D721Med (cell line): ENCODE results near the gene STK32B.

Experiments used
- DNase-seq: peaks from one replicate; pipeline ENCODE4 v3.0.0; 2011; ENCODE audit warnings: low spot score; ENCODE audit not compliant: insufficient read length
- FAIRE-seq: peaks from 2 replicates; lab custom pipeline; 2011; peaks lifted over from hg19 to GRCh38; lab: Jason Lieb, UNC
- TF ChIP-seq, protein P1 (sequence below): IDR thresholded peaks from 2 replicates; pipeline ENCODE4 v1.5.1; 2012; ENCODE audit warnings: mild to moderate bottlenecking, control low read depth; ENCODE audit not compliant: insufficient read depth; ENCODE audit errors: missing control alignments

Gene STK32B

DNA sequence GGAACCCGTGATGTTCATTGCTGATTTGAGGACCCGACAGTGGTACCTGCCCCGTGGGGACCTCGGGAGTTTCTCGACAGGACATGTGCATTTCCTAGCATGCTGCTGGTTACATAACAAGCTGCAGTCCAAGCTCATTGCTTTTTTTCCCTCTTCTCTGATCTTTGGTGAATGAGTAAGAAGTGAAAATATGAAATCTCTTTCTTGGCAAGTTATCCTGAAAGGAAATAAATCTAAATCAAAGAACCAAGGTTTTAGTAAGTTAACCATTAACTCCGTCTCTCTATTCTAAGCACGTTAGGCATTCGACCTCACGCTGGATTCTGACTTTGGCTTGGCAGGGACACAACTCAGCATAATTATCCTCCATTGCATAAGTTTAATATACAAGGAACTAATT lies 86.6 kb downstream of the STK32B start:
- DNase-seq (no peak), FAIRE-seq (no peak)
- TF ChIP-seq, protein P1, sequence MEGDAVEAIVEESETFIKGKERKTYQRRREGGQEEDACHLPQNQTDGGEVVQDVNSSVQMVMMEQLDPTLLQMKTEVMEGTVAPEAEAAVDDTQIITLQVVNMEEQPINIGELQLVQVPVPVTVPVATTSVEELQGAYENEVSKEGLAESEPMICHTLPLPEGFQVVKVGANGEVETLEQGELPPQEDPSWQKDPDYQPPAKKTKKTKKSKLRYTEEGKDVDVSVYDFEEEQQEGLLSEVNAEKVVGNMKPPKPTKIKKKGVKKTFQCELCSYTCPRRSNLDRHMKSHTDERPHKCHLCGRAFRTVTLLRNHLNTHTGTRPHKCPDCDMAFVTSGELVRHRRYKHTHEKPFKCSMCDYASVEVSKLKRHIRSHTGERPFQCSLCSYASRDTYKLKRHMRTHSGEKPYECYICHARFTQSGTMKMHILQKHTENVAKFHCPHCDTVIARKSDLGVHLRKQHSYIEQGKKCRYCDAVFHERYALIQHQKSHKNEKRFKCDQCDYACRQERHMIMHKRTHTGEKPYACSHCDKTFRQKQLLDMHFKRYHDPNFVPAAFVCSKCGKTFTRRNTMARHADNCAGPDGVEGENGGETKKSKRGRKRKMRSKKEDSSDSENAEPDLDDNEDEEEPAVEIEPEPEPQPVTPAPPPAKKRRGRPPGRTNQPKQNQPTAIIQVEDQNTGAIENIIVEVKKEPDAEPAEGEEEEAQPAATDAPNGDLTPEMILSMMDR = no peak

DNA sequence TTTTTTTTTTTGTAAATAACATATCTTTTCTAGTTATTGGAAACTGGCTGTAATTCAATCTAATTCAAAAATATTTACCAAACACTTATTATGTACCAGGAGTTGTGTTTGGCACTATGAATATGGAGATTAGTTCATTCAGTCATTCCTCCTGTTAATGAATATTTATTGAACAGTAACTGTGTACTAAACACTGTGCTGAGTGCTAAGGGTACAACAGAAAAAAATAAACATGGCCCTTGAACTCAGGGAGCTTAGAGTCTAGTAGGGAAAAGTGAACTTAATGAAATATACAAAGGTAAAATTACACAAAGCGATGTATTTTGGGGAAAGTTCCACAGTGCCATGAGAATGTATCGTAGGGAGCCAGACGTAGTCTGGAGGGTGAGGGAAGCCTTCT lies 87.1 kb downstream of the STK32B start:
- TF ChIP-seq, protein P1 = no peak
- no peak for DNase-seq
- FAIRE-seq = no peak

DNA sequence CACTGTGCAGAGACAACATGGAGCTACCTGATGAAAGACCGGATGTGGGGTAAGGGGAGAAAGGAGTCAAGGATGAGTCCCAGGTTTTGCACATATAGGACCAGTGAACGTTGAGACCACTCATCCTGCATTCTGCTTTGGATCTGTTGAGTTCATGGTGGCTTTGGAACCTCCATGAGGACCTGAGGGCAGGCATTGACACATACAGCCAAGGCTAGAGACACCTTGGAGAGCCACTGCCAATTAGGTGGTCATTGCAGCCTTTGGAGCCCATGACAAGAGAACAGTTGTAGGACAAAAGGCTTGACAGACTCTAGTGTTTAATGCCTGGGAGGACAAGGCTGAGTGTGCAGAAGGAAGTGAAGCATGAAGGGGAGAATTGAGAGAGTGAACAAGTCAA lies 87.9 kb downstream of the STK32B start:
- TF ChIP-seq, protein P1 = no peak
- DNase-seq (no peak), FAIRE-seq (no peak)

DNA sequence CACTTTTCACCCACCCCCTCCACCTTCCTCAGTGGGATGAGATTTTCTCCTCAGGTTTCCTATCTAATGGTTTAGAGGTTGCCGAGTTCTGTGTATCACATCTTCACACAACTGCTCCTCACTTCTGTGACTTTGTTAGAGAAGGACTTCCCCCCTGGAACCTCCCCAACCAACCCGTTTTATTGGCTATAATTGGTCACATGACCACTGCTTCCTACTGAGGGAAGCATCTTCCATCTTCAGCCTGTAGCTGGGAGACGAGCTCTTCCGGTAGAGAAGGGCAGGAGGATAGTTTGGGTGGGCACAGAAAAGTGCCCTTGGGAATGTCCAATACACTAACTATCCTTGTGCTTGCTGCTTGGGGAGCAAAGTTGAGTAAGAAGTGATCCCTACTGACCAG lies 90.5 kb downstream of the STK32B start:
- FAIRE-seq = no peak
- DNase-seq = no peak
- TF ChIP-seq, protein P1 = no peak

DNA sequence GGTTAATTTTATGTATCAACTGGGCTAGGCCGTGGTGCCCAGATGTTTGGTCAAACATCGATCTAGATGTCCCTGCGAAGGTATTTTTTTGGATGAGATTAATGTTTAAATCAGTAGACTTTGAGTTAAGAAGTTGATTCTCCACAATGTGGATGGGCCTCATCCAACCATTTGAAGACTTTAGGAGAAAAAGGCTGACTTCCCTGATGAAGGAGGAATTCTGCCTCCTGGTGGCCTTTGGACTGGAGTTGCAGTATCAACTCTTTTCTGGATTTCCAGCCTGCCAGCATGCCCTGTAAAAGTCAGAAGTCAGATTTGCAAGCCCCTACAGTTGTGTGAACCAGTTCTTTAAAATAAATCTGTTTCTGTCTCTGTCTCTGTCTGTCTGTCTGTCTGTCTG lies 91.4 kb downstream of the STK32B start:
- TF ChIP-seq, protein P1 = peak; percentile 43
- FAIRE-seq (no peak), DNase-seq (no peak)

DNA sequence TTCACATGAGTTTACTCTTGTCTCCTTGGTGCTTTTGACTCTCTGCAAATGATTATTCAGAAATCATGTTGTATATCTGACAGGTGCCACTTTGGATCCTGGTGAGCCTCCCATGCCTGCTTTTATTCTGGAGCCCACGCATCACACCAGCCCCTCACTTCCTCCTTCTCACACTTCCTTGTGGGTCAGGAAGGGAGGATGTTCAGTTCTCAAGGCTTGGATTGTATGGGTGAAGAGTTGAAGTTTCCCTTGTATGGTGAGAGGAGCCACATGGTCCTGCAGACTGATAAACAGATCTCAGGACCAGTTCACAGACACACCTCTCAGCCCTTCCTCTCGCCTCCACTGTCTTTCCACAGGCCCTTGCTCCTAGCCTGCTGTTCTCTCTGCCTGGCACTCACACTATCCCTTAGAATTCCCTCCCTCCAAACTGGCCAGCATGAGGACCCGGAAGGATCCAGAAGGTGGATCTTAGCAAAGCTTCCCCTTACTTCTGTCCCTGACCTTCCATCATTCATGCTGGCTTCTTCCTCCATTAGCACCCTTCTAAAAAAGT lies 92.1 kb downstream of the STK32B start:
- FAIRE-seq = no peak
- DNase-seq = no peak
- TF ChIP-seq, protein P1 = no peak

DNA sequence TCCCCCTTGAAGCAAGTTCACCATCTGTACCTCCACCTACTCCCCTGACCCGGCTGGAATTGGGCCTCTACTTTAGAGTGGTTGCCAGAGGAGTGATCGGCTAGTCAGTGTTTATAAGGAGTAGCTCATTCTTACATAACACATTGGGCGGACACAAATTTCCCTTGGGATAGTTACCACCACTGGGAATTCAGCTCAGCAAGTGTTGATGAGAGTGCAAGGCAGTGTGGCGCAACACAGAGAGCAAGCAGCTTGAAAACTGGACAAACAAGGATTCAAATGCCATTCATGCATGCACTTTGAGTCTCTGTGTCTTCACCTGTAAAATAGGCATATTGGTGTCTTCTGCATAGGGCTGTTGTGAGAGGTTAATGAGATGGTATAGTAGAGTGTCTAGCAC lies 92.7 kb downstream of the STK32B start:
- TF ChIP-seq, protein P1 = no peak
- no peak for FAIRE-seq
- no peak for DNase-seq
